Activated CD8-positive, alpha-beta T cell treated with anti-CD3 and anti-CD28 coated beads for 36 hours (primary cell): Measurements from ENCODE around the gene CALHM1. TPM values are rescaled to one million over a fixed set of nuclear protein-coding genes. Genes with fewer than 3 reads are reported as not detected.

Source experiments
- ATAC-seq: fragments of 200-7000 bp; cut with Tn5 transposase; one replicate; pipeline ENCODE4 v1.10.0; 2021; ENCODE audit warnings: mild to moderate bottlenecking, moderate library complexity
- CTCF ChIA-PET: fragments of 350-600 bp; sonication (Branson Sonifier 250); formaldehyde crosslinking; loops from one replicate; lab custom pipeline; 2021; ENCODE audit warnings: antibody characterized with exemption; lab: Charles Lee
- POLR2A ChIA-PET: fragments of 350-600 bp; sonication (Branson Sonifier 250); formaldehyde crosslinking; loops from one replicate; lab custom pipeline; 2021; ENCODE audit warnings: antibody characterized with exemption; lab: Charles Lee
- DNase-seq: peaks from one replicate; pipeline ENCODE4 v3.0.0-alpha.2; 2020
- H3K27ac Mint-ChIP-seq: one replicate; pipeline ENCODE4 v1.8.0; 2021; ENCODE audit warnings: mild to moderate bottlenecking, mixed read lengths
- H3K27me3 Mint-ChIP-seq: one replicate; pipeline ENCODE4 v1.8.0; 2021; ENCODE audit warnings: mixed read lengths
- H3K36me3 Mint-ChIP-seq: one replicate; pipeline ENCODE4 v1.8.0; 2021; ENCODE audit warnings: low read depth, mixed read lengths
- H3K4me1 Mint-ChIP-seq: one replicate; pipeline ENCODE4 v1.8.0; 2021; ENCODE audit warnings: low read depth, mixed read lengths
- H3K4me3 Mint-ChIP-seq: one replicate; pipeline ENCODE4 v1.8.0; 2021; ENCODE audit warnings: mild to moderate bottlenecking, moderate library complexity, mixed read lengths
- H3K9me3 Mint-ChIP-seq: one replicate; pipeline ENCODE4 v1.8.0; 2021; ENCODE audit warnings: mixed read lengths
- CTCF ChIP-seq: fragments of 200-600 bp; IDR thresholded peaks from one replicate; pipeline ENCODE4 v1.8.0; 2022; ENCODE audit warnings: antibody characterized with exemption, mild to moderate bottlenecking
- intact Hi-C: fragments of 100-400 bp; cut with micrococcal nuclease; formaldehyde crosslinking; loops from one replicate; pipeline ENCODE4 v1.10.0; 2022
- total RNA-seq, 2 experiments: library from RNA; stranded (reverse); gene quantifications; one replicate each; pipeline ENCODE4 v1.2.3, GENCODE V29; 2021

Gene CALHM1
- total RNA-seq, 2 experiments from 2014 or later, result not detected

GRCh38 chr10:103442031-103442461, 16.7 kb downstream of the CALHM1 start:
- no peak overlapping the region for H3K27ac Mint-ChIP-seq
- POLR2A ChIA-PET, result interaction anchor here (0.8 kb wide), 2 partner anchors 10 to 74 kb away, joined by 3 read pairs; partner anchors contain the start of genes CALHM2 and TAF5
- H3K36me3 Mint-ChIP-seq, result peaks cover 66% of the 10 kb centered on the region

GRCh38 chr10:103441611-103442010, 17.1 kb downstream of the CALHM1 start:
- no peak overlapping the region for H3K4me3 Mint-ChIP-seq
- H3K27me3 Mint-ChIP-seq, result no peaks in the 10 kb centered on the region
- POLR2A ChIA-PET, result interaction anchor here (0.5 kb wide), 1 partner anchor 108 kb away, joined by 3 read pairs; no protein-coding TSS in a partner anchor
- H3K4me1 Mint-ChIP-seq, result no peaks in the 10 kb centered on the region
- DNase-seq (no peak), ATAC-seq (no peak)
- H3K27ac Mint-ChIP-seq, result no peak overlapping the region
- CTCF ChIA-PET, result no interaction called here
- intact Hi-C loops, result no loop called here
- peaks cover 63% of the 10 kb centered on the region for H3K36me3 Mint-ChIP-seq
- no peak for TF ChIP-seq CTCF
- H3K9me3 Mint-ChIP-seq, result no peaks in the 10 kb centered on the region

More at GRCh38 chr10:103442031-103442461, 16.7 kb downstream of the CALHM1 start:
- no peak for TF ChIP-seq CTCF
- Mint-ChIP-seq H3K9me3 (no peaks in the 10 kb centered on the region), H3K4me3 (no peak overlapping the region), H3K27me3 (no peaks in the 10 kb centered on the region), H3K4me1 (no peaks in the 10 kb centered on the region)
- CTCF ChIA-PET, result interaction anchor here (1.2 to 1.6 kb wide), 3 partner anchors 10 to 51 kb away, joined by 4 to 6 read pairs (median 4); partner anchors contain the start of gene NEURL1
- ATAC-seq (no peak), DNase-seq (no peak)
- intact Hi-C loops, result no loop called here

GRCh38 chr10:103441206-103441605, 17.5 kb downstream of the CALHM1 start:
- CTCF ChIA-PET, result no interaction called here
- no peak overlapping the region for H3K4me3 Mint-ChIP-seq

GRCh38 chr10:103440416-103440815, 18.3 kb downstream of the CALHM1 start:
- no peak for DNase-seq
- intact Hi-C loops, result no loop called here
- H3K36me3 Mint-ChIP-seq, result peaks cover 61% of the 10 kb centered on the region
- POLR2A ChIA-PET, result interaction anchor here (0.7 kb wide), 1 partner anchor 11 kb away, joined by 3 read pairs; no protein-coding TSS in a partner anchor
- CTCF ChIA-PET, result interaction anchor here (1.0 kb wide), 1 partner anchor 35 kb away, joined by 3 read pairs; no protein-coding TSS in a partner anchor
- H3K9me3 Mint-ChIP-seq, result no peaks in the 10 kb centered on the region
- no peak for TF ChIP-seq CTCF
- no peak for ATAC-seq
- no peak overlapping the region for H3K4me3 Mint-ChIP-seq
- no peak overlapping the region for H3K27ac Mint-ChIP-seq
- H3K27me3 Mint-ChIP-seq, result no peaks in the 10 kb centered on the region
- H3K4me1 Mint-ChIP-seq, result no peaks in the 10 kb centered on the region

More at GRCh38 chr10:103441206-103441605, 17.5 kb downstream of the CALHM1 start:
- DNase-seq (no peak), ATAC-seq (no peak)
- H3K27me3 Mint-ChIP-seq, result no peaks in the 10 kb centered on the region
- POLR2A ChIA-PET, result interaction anchor here (0.5 kb wide), 1 partner anchor 107 kb away, joined by 3 read pairs; no protein-coding TSS in a partner anchor
- no peak for TF ChIP-seq CTCF
- no peak overlapping the region for H3K27ac Mint-ChIP-seq
- no peaks in the 10 kb centered on the region for H3K9me3 Mint-ChIP-seq
- H3K36me3 Mint-ChIP-seq, result peaks cover 62% of the 10 kb centered on the region
- H3K4me1 Mint-ChIP-seq, result no peaks in the 10 kb centered on the region
- intact Hi-C loops, result no loop called here

- H3K36me3 Mint-ChIP-seq, result peaks cover 57% of the 10 kb centered on the region
- H3K4me1 Mint-ChIP-seq, result no peaks in the 10 kb centered on the region
- ATAC-seq, result no peak
- ChIA-PET POLR2A (interaction anchor here (0.7 kb wide), 1 partner anchor 12 kb away, joined by 3 read pairs; no protein-coding TSS in a partner anchor), CTCF (interaction anchor here (1.0 kb wide), 1 partner anchor 36 kb away, joined by 3 read pairs; no protein-coding TSS in a partner anchor)
- no peak overlapping the region for H3K4me3 Mint-ChIP-seq
- H3K27ac Mint-ChIP-seq, result no peak overlapping the region
- DNase-seq, result no peak
- no peak for TF ChIP-seq CTCF
- intact Hi-C loops, result no loop called here
- no peaks in the 10 kb centered on the region for H3K27me3 Mint-ChIP-seq
- no peaks in the 10 kb centered on the region for H3K9me3 Mint-ChIP-seq
These were observed 18.9 kb downstream of the CALHM1 start for GRCh38 chr10:103439776-103440175.
